Gastrocnemius medialis (tissue), 4 donors: Measurements from ENCODE around the gene CAMK1G. TPM values are rescaled to one million over a fixed set of nuclear protein-coding genes. Genes with fewer than 3 reads are reported as not detected.

Source experiments
- ATAC-seq, 2 donors: fragments of 150-250 bp; one replicate each; pipeline ENCODE4 v1.9.1; 2016
- DNase-seq, 2 donors: peaks; one replicate each; pipeline ENCODE4 v3.0.0-alpha.2; 2019
- H3K27ac ChIP-seq, 4 donors: fragments of 200-600 bp; sonication (generic); 1 replicate in 1 of 4; 2 replicates in 3 of 4; pipeline ENCODE4 v1.5.1; 2016 to 2018; ENCODE audit warnings: mild to moderate bottlenecking in 2 of 4, moderate library complexity in 1 of 4
- H3K27me3 ChIP-seq, 3 donors: fragments of 200-600 bp; sonication (generic) in 2 of 3; 1 replicate in 1 of 3; 2 replicates in 2 of 3; pipeline versions ENCODE4 v1.5.1 to v1.6.0; 2016 to 2019; ENCODE audit warnings: mild to moderate bottlenecking in 1 of 3, moderate library complexity in 1 of 3
- H3K36me3 ChIP-seq, 2 donors: fragments of 200-600 bp; sonication (generic) in 1 of 2; one replicate each; pipeline ENCODE4 v1.5.1; 2017 to 2018
- H3K4me1 ChIP-seq, 2 donors: fragments of 200-600 bp; sonication (generic) in 1 of 2; one replicate each; pipeline ENCODE4 v1.5.1; 2016 to 2017; ENCODE audit warnings: mild to moderate bottlenecking in 2 of 2
- H3K4me3 ChIP-seq, 4 donors: fragments of 200-600 bp; sonication (generic) in 3 of 4; 1 replicate in 1 of 4; 2 replicates in 3 of 4; pipeline ENCODE4 v1.5.1; 2016 to 2019; ENCODE audit warnings: mild to moderate bottlenecking in 2 of 4
- H3K9me3 ChIP-seq, 3 donors: fragments of 200-600 bp; sonication (generic) in 2 of 3; 1 replicate in 1 of 3; 2 replicates in 2 of 3; pipeline ENCODE4 v1.5.1; 2016 to 2019
- CTCF ChIP-seq, 5 experiments: fragments of 450-650 bp in 3 of 5; fragments of 200-600 bp in 2 of 5; sonication (generic) in 2 of 5; IDR thresholded peaks in 4 of 5; conservative IDR thresholded peaks in 1 of 5; 1 replicate in 4 of 5; 2 replicates in 1 of 5; pipeline ENCODE4 v1.5.1; 2016 to 2019; ENCODE audit warnings: antibody characterized with exemption in 5 of 5, mild to moderate bottlenecking in 3 of 5, moderate library complexity in 3 of 5
- POLR2A ChIP-seq, 2 donors: fragments of 450-650 bp; IDR thresholded peaks; one replicate each; pipeline ENCODE4 v1.6.1; 2017; ENCODE audit warnings: antibody characterized with exemption in 2 of 2, mild to moderate bottlenecking in 2 of 2, moderate library complexity in 2 of 2
- in situ Hi-C, 4 donors: fragments of 200-750 bp; cut with MboI; loops; one replicate each; pipeline versions ENCODE4 v1.15.0 to v1.8.0; 2017; ENCODE audit warnings: low sequenced_read_pairs in 4 of 4
- intact Hi-C: fragments of 100-400 bp; cut with DNase I; formaldehyde crosslinking; loops from one replicate; pipeline ENCODE4 v1.15.1; 2023; ENCODE audit warnings: low total_unique reads
- total RNA-seq, 4 donors: library from RNA; depleted of rRNA; stranded (reverse); fragments of >200 nt; gene quantifications; one replicate each; pipeline versions ENCODE4 v1.1.0 to v1.2.3, GENCODE V29; 2016

The CAMK1G gene
- total RNA-seq, 4 donors from 2014 or later = 0.16 TPM; not detected in 3

GRCh38 chr1:209633335-209633997, 50.0 kb downstream of the CAMK1G start:
- Histone ChIP-seq H3K36me3 (no peaks in the 10 kb centered on the region), H3K4me3 (no peak overlapping the region), H3K27me3 (no peaks in the 10 kb centered on the region), H3K27ac (no peak overlapping the region), H3K9me3 (no peaks in the 10 kb centered on the region), H3K4me1 (peaks cover 25 to 38% of the 10 kb centered on the region in 2 donors)
- intact Hi-C loops = no loop called here
- no peak for DNase-seq
- no peak for ATAC-seq
- no peak for TF ChIP-seq POLR2A (IDR thresholded peaks at IDR 0.05)
- TF ChIP-seq CTCF (IDR thresholded peaks at IDR 0.05 in 4 of 5, conservative IDR thresholded peaks at IDR 0.05 in 1 of 5) = no peak
- in situ Hi-C loops = loop anchor here in 3 of 4 donors (10.0 kb wide), 2 partner anchors 51 to 59 kb away; no protein-coding TSS in a partner anchor

- ATAC-seq (no peak), DNase-seq (no peak)
- in situ Hi-C loops (loop anchor here in 3 of 4 donors (10.0 kb wide), 2 partner anchors 51 to 59 kb away; no protein-coding TSS in a partner anchor), intact Hi-C loops (no loop called here)
- no peak overlapping the region for H3K4me3 ChIP-seq
- H3K27ac ChIP-seq = no peak overlapping the region
- no peaks in the 10 kb centered on the region for H3K27me3 ChIP-seq
- TF ChIP-seq CTCF (IDR thresholded peaks at IDR 0.05 in 4 of 5, conservative IDR thresholded peaks at IDR 0.05 in 1 of 5) (no peak), POLR2A (IDR thresholded peaks at IDR 0.05) (no peak)
- peaks cover 25 to 38% of the 10 kb centered on the region in 2 donors for H3K4me1 ChIP-seq
- no peaks in the 10 kb centered on the region for H3K36me3 ChIP-seq
- H3K9me3 ChIP-seq = no peaks in the 10 kb centered on the region
Measured at GRCh38 chr1:209634005-209634737, 50.7 kb downstream of the CAMK1G start.

GRCh38 chr1:209635850-209636249, 52.3 kb downstream of the CAMK1G start:
- peaks cover 19 to 31% of the 10 kb centered on the region in 2 donors for H3K4me1 ChIP-seq
- H3K4me3 ChIP-seq = no peak overlapping the region
- TF ChIP-seq POLR2A (IDR thresholded peaks at IDR 0.05) = no peak
- TF ChIP-seq CTCF (IDR thresholded peaks at IDR 0.05 in 4 of 5, conservative IDR thresholded peaks at IDR 0.05 in 1 of 5) = no peak
- DNase-seq (no peak), ATAC-seq (no peak)
- H3K27me3 ChIP-seq = no peaks in the 10 kb centered on the region
- no peaks in the 10 kb centered on the region for H3K9me3 ChIP-seq
- in situ Hi-C loops = loop anchor here in 3 of 4 donors (5.0 to 10.0 kb wide), 3 partner anchors 34 to 61 kb away; no protein-coding TSS in a partner anchor
- peak overlapping the region in 1 of 4 donors; percentile 88 for H3K27ac ChIP-seq
- intact Hi-C loops = no loop called here
- H3K36me3 ChIP-seq = no peaks in the 10 kb centered on the region

GRCh38 chr1:209641832-209642172, 58.3 kb downstream of the CAMK1G start:
- intact Hi-C loops (loop anchor here (2.0 kb wide), 1 partner anchor 29 kb away; no protein-coding TSS in a partner anchor), in situ Hi-C loops (no loop called here)
- TF ChIP-seq CTCF (IDR thresholded peaks at IDR 0.05 in 4 of 5, conservative IDR thresholded peaks at IDR 0.05 in 1 of 5) = no peak
- no peak for TF ChIP-seq POLR2A (IDR thresholded peaks at IDR 0.05)
- Histone ChIP-seq H3K9me3 (no peaks in the 10 kb centered on the region), H3K27ac (peak overlapping the region; percentile 88 to 96 (median 96)), H3K27me3 (no peaks in the 10 kb centered on the region), H3K36me3 (no peaks in the 10 kb centered on the region), H3K4me1 (peaks cover 56 to 58% of the 10 kb centered on the region in 2 donors), H3K4me3 (peak overlapping the region in 2 of 4 donors; percentile 10 to 29)
- DNase-seq (peak; percentile 86 to 95), ATAC-seq (peak; percentile 86 to 96)
